Cardiac septum (tissue), 1 donor: ENCODE data around the gene C8G. TPM values are rescaled to one million over a fixed set of nuclear protein-coding genes. Genes with fewer than 3 reads are reported as not detected.

Experiments
- DNase-seq: peaks from one replicate; pipeline ENCODE4 v3.0.0-alpha.2; 2020; ENCODE audit warnings: low spot score
- intact Hi-C: fragments of 100-400 bp; cut with DNase I; formaldehyde crosslinking; loops from one replicate; pipeline ENCODE4 v1.14.0; 2022
- total RNA-seq: library from RNA; stranded (reverse); fragmentation: NEBNext Ultra II Directional; extraction: Animal tissue kit (Norgen Biotek cat#: 25700); gene quantifications from one replicate; pipeline ENCODE4 v1.2.1, GENCODE V29; 2021
- donor health status: DM: no; HTN: no; CAD: no.

The C8G gene
- total RNA-seq, 1 donor from 2014 or later, result 3.4 TPM

DNA sequence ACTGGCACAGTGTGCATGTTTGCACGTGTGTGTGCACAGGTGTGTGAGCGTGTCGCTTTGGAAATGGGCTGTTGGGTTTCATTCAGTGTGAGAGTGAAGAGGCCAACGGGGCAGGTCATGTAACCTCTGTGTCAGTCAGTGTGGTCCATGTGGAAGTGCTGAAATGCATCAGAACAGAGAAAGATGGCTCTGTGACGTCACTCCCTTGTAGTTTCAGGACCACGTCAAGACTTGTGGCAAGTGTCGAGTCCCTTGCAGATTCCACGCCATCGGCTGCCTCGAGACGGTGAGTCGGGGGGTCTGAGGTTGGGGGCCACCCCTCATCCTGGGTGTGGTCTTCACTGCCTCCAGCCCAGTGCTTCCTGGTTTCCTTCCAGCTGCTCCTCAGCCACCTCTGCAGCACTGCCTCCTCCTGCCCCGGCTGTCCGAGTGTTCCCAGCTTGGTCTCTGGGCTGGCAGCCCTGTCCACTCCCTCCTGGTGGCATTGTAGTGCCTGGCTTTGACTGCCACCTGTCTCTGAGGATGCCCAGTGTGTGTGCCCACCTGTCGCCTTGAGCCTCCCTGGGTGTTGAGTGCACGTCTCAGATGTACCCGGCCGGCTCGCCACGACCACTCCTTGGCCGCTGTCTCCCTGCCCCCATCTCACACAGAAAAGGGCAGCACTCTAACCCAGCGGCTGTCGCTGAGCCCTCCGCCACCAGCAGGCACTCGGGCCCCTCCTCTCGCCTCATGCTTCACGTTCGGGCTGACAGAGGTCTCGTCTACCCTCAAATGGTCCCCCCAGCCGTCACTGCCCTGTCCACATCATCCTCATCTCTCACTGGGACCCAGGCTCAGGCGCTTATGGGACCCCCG, 28.5 kb upstream of the C8G start:
- intact Hi-C loops, result no loop called here
- no peak for DNase-seq

DNA sequence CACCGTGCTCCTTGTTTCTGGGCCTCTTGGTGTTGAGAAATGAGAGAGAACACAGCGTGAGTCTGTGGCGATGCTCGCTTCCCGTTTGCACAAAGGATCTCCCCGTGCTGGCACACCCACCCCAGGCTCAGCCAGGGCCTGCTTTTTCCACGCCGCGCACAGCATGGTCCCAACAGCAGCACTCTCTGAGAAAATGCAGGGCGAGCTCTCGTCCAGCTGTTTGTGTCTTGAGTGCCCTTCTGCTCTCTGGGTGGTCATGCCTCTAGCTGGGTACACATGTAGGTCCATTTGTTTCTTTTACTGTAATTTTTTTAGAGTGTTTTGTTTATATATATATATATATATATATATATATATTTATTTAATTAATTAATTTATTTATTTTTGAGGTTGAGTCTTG, 27.1 kb upstream of the C8G start:
- intact Hi-C loops, result no loop called here
- DNase-seq, result no peak

DNA sequence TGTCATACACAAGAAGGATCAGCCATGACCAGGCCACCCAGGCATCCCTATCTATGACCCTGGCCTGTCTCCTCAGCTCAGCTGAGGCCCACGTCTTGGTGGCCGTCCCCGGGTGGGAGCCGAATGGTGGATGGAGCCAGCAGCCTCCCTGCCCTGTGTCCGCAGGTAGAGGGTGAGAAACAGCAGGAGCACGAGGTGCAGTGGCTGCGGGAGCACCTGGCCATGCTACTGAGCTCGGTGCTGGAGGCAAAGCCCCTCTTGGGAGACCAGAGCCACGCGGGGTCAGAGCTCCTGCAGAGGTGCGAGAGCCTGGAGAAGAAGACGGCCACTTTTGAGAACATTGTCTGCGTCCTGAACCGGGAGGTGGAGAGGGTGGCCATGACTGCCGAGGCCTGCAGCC, 25.0 kb upstream of the C8G start:
- intact Hi-C loops, result no loop called here
- DNase-seq, result no peak

DNA sequence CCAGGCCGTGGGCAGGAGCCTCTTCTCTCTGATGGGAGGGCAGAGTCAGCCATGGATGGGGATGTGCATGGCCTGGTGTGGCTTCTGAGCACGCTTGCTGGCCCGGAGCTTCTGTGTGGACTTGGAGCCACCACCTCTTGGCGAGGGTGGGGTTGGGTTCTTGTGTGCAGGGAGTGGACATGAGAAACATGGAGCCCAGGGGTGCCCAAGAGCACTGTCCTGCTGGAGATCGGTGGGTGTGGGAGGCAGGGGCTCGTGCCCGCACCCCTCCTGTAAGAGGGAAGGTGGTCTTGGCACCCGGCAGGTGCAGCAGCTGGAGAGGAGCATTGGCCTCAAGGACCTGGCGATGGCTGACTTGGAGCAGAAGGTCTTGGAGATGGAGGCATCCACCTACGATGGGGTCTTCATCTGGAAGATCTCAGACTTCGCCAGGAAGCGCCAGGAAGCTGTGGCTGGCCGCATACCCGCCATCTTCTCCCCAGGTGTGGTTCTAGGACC, 24.3 kb upstream of the C8G start:
- intact Hi-C loops, result no loop called here
- no peak for DNase-seq

DNA sequence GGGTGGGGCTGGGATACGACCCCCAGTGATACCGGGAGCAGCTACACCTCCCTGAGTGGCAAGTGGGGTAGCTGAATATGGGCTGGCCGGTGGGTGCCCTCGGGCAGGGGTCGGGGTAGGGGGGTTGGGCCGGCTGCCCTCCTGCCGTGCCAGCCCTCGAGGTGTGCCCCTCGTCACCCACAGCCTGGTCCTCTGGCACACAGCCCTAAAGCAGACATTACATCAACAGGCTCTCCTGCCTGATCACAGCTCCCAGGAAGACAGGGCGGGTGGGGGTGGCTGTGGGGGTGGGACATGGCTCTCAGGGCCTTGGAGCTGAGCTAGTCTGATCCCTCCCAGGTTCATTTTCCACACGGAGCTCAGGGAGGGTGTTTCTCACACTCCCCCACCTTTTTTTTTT, 23.7 kb upstream of the C8G start:
- DNase-seq, result no peak
- intact Hi-C loops, result no loop called here

DNA sequence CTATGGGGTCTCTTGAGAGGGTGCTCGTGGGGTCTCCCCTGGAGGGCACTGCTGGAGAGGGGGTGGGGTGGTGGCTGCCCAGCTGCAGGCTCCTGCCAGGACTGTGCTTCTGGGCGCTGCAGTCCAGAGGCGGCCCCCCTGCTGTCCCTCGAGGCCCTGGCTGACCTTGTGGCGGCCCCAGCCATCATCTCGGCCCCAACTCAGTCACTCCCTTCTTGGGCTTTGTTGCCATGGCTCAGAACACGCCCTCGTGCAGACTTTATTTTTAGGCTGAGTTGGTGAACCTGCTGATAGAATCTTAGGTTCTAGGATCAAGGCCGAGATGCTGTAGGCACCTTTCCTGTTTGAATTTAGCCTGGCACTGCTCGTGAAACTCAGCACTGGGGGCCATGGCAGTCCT, 23.3 kb upstream of the C8G start:
- intact Hi-C loops, result loop anchor here (1.0 kb wide), 1 partner anchor 72 kb away; the partner anchor contains the start of gene PHPT1
- DNase-seq, result no peak

DNA sequence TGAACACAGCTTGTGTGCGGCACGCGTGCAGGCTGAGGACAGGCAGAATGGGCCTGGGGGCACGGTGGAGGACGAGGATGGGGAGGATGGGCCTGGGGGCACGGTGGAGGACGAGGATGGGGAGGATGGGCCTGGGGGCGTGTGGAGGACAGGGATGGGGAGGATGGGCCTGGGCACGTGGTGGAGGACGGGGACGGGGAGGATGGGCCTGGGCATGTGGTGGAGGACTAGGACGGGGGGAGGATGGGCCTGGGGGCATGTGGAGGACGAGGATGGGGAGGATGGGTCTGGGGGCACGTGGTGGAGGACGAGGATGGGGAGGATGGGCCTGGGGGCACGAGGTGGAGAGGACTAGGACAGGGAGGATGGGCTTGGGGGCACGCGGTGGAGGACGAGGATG, 22.5 kb upstream of the C8G start:
- no peak for DNase-seq
- intact Hi-C loops, result loop anchor here (1.0 kb wide), 1 partner anchor 73 kb away; the partner anchor contains the start of gene PHPT1

DNA sequence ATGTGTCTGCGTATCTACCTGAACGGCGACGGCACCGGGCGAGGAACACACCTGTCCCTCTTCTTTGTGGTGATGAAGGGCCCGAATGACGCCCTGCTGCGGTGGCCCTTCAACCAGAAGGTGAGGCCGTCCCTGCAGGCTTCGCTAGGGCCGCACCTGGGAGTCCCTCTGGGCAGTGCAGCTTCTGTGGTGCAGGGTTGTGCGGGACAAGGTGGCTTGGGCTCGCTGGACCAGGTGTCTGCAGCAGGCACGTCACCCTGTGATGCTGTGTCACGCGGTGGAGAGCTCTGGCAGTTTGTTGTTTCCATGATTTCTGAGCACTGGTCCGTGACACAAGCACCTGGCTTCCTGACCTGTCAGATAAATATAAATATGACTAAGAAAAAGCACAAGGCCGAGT, 21.2 kb upstream of the C8G start:
- DNase-seq, result no peak
- intact Hi-C loops, result no loop called here

DNA sequence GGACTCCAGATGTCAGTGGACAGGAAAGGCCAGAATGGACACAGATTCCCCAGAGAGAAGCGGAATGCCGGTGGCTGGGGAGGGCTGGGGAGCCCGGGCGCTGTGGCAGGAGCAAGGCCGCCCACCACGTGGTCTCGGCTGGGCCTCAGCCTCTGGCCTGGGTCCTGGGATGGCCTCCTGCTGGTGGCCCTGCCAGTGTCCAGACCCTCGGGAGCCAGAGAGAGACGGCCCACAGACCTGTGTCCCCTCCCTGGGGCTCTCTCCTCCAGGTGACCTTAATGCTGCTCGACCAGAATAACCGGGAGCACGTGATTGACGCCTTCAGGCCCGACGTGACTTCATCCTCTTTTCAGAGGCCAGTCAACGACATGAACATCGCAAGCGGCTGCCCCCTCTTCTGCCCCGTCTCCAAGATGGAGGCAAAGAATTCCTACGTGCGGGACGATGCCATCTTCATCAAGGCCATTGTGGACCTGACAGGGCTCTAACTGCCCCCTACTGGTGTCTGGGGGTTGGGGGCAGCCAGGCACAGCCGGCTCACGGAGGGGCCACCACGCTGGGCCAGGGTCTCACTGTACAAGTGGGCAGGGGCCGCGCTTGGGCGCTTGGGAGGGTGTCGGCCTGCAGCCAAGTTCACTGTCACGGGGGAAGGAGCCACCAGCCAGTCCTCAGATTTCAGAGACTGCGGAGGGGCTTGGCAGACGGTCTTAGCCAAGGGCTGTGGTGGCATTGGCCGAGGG, 19.5 kb upstream of the C8G start:
- DNase-seq, result no peak
- intact Hi-C loops, result no loop called here

DNA sequence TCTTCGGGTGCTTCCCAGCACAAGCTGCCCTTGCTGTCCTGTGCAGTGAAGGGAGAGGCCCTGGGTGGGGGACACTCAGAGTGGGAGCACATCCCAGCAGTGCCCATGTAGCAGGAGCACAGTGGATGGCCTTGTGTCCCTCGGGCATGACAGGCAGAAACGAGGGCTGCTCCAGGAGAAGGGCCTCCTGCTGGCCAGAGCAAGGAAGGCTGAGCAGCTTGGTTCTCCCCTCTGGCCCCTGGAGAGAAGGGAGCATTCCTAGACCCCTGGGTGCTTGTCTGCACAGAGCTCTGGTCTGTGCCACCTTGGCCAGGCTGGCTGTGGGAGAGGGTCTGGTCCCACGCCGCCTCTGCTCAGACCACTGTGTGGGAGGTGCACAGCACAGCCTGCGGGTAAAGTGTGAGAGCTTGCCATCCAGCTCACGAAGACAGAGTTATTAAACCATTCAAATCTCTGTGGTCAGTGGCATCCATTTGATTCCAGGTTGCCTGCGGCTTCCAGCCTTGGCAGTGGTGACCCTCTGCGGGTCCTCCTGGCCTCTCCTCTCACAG, 18.8 kb upstream of the C8G start:
- DNase-seq, result no peak
- intact Hi-C loops, result no loop called here

DNA sequence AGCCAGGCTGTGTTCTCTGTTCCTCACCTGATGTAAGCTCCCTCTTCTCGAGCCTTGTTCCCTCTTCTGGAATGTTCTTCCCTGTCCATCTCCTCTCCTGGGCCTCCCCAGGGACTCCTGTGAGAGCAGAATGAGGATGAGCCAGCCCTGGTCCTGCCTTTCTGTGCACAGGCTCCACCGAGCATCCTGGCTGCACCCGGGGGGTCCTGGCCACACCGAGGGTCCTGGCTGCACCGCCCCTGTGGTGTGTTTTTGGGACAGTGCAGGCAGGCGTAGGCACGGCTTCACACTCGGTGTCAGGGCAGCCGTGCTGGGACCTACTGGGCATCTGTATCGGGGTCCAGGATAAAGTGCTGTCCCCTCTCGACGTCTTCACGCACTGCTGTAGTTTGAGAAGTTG, 18.3 kb upstream of the C8G start:
- intact Hi-C loops, result no loop called here
- DNase-seq, result no peak

DNA sequence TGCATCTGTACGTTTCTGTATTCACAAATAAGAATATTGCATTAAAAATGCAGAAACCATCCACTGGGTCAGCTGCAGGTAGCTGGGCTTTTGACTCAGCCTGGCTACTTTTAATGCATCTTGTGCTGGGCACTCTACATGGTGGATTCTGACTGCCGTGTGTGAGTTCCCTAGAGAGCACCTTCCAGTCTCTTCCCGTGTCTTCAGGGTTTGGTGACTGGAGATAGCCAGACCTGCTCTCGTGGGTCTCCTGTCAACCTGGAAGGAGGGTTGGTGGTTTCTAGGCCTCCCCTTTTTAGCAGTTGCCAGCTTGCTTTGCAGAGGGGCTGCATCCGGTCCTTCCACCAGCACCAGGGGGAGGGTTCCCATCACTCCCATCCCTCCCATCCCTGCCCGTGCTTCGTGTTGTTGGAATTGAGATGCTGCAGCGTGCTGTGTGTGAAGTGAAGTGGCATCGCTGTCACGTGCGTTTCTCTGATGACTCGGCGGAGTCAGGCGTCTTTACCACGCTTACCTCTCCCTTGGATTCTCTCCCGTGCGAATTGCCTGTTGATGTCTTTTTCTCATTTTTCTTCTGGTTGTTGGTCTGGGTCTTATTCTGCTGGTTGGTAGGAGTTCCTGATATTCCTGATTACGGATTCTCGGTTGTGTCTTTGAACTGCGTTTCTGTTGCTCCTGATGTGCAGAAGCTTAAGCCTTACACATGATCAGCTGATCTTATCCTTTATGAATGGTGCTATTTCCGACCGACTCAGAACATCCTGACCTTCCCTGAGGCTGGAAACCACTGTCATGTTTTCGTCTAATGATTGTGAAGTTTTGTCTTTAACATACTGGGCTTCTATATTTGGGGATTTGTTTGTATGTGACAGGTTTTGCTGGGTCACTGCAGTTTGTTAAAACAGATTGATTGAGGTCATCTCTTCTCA, 17.4 kb upstream of the C8G start:
- DNase-seq, result no peak
- intact Hi-C loops, result loop anchor here (1.0 kb wide), 1 partner anchor 13 kb away; no protein-coding TSS in a partner anchor

DNA sequence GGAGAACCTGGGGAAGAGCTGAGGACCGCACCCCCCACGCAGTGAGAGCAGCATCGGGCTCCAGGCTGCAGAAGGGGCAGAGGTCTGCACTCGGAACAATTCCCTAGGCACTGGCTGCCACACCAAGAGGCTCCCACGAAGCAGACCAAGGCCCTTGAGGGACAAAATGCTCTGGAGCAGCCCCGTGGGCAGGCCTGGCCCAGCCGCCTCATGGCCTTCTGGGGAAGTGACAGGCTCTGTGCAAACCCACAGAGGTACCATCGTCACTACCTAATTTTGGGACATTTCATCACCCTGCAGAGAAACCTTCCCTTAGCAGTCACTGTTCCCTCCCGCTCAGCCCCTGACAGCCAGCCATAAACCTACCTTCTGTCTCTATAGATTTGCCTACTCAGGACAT, 16.5 kb upstream of the C8G start:
- no peak for DNase-seq
- intact Hi-C loops, result loop anchor here (1.0 kb wide), 1 partner anchor 12 kb away; no protein-coding TSS in a partner anchor

DNA sequence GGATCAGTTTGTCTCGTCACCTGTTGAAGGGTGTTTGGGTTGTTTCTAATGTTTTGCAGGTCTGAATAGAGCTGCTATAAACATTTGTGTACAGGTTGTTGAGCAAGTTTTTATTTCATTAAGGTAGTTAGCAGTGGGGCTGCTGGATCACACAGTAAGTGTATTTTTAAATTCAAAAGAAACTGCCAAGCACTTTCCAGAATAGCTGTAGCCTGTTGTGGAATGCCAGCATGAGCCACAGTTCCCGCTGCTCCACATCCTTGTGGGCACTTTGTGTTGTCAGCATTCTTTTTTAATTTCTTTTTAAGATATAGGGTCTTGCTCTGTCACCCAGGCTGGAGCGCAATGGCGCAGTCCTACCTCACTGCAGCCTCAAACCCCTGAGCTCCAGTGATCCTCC, 15.0 kb upstream of the C8G start:
- intact Hi-C loops, result no loop called here
- DNase-seq, result no peak

DNA sequence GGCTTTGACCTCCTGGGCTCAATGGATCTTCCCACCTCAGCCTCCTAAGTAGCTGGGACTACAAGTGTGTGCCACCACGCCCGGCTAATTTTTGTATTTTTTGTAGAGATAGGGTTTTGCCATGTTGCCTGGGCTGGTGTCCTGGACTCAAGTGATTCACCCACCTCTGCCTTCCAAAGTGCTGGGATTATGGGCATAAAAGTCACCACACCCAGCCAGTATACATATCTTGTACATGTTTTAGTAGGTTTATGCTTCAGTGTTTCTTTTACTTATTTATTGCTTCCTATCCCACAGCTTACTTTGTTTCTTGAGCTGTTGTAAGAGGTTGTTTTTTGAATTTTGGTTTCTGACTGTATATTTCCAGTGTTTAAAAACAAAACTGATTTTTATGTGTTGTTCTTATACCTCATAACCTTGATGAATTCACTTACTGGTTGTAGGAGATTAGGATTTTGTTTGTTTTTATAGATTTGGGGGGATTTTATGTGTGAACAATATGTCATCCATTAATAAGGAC, 13.4 kb upstream of the C8G start:
- no peak for DNase-seq
- intact Hi-C loops, result no loop called here

DNA sequence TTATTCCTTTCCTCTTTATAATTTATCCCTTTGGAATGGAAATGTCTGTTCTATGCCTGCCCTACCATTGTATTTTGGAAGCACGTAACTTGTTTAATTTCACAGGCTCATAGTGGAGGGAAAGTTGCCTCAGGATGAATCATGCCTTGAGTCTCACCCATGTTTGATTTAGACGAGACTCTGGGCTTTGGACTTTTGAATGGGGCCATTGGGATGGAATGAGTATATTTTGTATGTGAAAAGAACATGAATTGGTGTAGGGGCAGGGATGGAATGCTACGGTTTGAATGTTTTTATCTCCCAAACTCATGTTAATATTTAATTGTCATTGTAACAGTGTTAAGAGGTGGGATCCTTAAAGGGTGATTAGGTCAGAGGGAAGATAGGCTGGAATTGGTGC, 10.8 kb upstream of the C8G start:
- DNase-seq, result no peak
- intact Hi-C loops, result no loop called here

DNA sequence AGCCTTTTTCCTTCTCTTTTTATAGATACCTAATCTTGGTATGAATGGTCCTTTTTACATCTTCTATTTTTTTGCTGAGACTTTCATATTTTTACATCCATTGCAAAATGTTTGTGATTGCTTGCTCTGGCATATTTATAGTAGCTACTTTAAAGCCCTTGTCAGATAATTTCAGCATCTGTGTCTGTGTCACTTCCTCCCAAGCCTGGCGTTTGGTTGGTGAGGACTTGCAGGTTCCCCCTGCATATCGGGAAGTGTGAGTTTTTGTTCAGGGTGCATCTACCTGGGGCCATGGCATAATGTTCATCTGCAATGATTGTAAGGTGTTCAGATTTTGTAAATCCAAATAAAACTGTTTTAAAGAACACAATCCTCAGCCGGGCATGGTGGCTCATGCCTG, 9.4 kb upstream of the C8G start:
- intact Hi-C loops, result no loop called here
- no peak for DNase-seq

DNA sequence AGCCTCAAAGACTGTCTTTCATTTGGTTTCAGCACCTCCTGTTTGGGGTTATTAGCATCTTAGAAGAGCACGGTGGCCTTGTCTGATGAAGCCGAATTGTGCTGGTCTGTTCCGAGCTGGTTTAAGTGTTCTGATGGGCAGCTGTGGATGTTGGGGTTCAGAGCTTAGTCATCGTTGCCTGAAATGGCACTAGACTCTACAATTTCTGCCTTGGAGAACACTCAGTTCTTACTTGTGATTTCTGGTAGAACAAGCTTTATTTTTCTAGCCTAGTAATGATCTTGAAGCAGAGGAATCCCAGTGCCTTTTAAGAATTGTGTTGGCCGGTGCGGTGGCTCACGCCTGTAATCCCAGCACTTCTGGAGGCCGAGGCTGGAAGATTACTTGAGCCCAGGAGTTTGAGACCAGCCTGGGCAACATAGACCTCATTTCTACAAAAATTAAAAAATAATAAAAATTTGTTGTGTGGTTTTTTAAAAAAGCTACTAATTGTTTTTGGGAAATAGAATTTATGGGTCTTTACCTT, 8.3 kb upstream of the C8G start:
- DNase-seq, result no peak
- intact Hi-C loops, result no loop called here
